Measurements from ENCODE around the gene DMPK. TPM values are rescaled to one million over a fixed set of nuclear protein-coding genes. Genes with fewer than 3 reads are reported as not detected.
A peak's percentile ranks its signal among the peaks of the same experiment; 100 is the strongest.

The DMPK gene
- total RNA-seq, 6 experiments from 2014 or later = 85.5 to 144 (median 102) TPM

DNA sequence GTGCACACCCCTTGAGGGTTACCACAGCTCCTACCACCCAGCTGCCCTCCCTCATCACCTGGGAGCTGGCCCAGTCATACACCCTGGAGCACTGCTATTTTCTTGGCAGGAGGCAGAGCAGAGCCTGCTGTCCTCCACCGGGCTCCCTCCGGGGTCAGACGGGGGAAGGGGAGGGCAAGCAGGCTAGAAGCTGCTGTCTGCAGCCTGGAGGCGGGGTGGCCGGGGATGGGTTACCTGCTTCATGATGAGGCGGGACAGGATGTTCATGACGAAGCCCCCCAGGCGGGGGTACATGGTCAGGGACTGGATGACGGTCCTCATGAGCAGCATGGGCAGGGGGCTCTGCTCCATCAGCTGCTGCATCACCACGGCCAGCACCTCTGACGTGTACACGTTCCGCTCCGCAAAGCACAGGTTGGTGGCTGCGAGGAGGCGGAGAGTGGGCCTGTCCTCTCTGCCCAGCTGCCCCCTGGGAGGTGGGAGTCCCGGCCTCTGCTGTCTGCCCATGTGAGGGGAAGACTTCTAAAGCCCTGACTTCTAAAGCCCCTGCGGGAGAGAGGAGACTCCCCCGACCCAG, 35.5 kb upstream of the DMPK start:
- H3K36me3 Mint-ChIP-seq (ENCODE audit: low read depth) = peaks cover 6% of the 10 kb centered on the region; the same call in 1 of the 2 replicates
- no peaks in the 10 kb centered on the region for H3K9me3 Mint-ChIP-seq
- H3K27me3 Mint-ChIP-seq (ENCODE audit: insufficient read depth) = peaks cover 2% of the 10 kb centered on the region; the same call in 1 of the 2 replicates
- TF ChIP-seq, protein P1, sequence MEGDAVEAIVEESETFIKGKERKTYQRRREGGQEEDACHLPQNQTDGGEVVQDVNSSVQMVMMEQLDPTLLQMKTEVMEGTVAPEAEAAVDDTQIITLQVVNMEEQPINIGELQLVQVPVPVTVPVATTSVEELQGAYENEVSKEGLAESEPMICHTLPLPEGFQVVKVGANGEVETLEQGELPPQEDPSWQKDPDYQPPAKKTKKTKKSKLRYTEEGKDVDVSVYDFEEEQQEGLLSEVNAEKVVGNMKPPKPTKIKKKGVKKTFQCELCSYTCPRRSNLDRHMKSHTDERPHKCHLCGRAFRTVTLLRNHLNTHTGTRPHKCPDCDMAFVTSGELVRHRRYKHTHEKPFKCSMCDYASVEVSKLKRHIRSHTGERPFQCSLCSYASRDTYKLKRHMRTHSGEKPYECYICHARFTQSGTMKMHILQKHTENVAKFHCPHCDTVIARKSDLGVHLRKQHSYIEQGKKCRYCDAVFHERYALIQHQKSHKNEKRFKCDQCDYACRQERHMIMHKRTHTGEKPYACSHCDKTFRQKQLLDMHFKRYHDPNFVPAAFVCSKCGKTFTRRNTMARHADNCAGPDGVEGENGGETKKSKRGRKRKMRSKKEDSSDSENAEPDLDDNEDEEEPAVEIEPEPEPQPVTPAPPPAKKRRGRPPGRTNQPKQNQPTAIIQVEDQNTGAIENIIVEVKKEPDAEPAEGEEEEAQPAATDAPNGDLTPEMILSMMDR (IDR thresholded peaks at IDR 0.05) = no peak
- no peak for DNase-seq
- no peak overlapping the region for H3K4me3 Mint-ChIP-seq
- peaks cover 8% of the 10 kb centered on the region; the same call in 1 of the 2 replicates for H3K4me1 Mint-ChIP-seq (ENCODE audit: low read depth)
- peak overlapping the region; percentile 38; the same call in 1 of the 2 replicates for H3K27ac Mint-ChIP-seq

DNA sequence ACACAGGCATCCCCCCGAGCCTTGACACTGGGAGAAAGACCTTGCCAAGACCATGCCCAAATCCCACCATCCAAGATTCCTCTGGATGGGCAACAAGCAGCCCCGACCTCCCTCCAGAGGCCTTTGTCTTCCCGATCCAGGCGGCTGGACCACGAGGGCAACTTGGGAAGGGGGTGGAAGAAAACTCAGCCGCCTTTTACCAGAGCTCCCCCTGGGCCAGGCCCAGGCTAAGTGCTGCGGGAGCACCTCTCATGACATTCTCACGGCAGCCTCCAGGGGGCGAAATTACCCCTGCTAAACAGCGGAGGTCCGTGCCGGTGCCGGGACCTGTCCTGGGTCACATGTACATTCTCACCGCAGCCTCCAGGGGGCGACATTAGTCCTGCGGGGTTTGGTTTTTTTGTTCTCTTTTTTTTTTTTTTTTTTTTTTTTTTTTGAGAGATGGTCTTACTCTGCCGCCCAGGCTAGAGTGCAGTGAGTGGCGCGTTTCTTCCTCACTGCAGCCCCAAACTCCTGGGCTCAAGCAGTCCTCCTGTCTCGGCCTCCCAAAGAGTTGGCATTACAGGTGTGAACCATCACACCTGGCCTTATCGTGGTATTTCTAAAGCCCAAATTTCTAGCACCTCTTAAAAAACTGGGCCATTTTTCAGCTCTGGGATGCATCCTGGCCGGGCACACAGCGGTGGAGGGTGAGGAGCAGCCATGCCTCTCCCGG, 34.9 kb upstream of the DMPK start:
- Mint-ChIP-seq H3K27ac (peak overlapping the region; percentile 38; the same call in 1 of the 2 replicates), H3K27me3 (ENCODE audit: insufficient read depth) (peaks cover 2% of the 10 kb centered on the region), H3K4me3 (no peak overlapping the region), H3K9me3 (no peaks in the 10 kb centered on the region), H3K36me3 (ENCODE audit: low read depth) (peaks cover 6% of the 10 kb centered on the region; the same call in 1 of the 2 replicates), H3K4me1 (ENCODE audit: low read depth) (peaks cover 8% of the 10 kb centered on the region; the same call in 1 of the 2 replicates)
- peak; percentile 91 for DNase-seq
- TF ChIP-seq, protein P1 (IDR thresholded peaks at IDR 0.05) = peak; percentile 99

DNA sequence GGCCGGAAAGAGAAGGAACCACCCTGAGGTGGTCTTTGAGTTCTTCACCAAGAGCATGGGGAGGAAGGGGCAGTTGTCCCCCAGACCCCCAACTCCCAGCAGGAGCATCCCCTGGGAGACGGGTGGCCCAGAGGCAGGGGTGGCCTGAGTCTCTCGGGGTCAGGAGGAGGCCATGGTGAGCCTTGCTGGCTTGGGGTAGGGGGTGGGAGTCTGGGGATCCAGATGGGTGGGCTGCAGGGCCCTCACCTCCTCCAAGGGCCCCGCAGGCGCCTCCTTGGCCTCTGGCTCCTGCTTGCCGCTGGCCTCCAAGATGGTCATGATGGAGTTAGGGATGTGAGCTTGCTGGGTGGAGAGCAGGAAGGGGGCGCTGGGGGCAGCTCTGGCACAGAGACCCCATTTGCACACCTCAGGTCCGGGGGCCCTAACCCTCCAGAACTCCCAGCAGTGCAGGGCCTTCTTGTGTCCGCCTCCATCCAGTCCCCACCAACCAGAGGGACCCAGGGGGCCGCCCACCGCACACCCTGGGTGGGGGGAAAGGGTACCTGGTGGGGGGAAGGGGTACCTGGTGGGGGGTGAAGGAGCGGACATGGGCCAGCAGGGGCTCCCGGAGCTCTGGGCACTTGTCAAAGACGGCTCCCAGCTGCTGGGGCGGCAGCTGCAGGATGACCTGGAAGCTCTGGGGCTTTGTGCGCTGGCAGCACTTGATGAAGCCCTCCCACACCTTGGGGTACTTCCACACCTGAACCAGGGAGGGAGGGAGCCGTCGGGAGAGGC, 34.1 kb upstream of the DMPK start:
- DNase-seq = no peak
- H3K27me3 Mint-ChIP-seq (ENCODE audit: insufficient read depth) = peaks cover 2% of the 10 kb centered on the region
- H3K36me3 Mint-ChIP-seq (ENCODE audit: low read depth) = peaks cover 6% of the 10 kb centered on the region; the same call in 1 of the 2 replicates
- no peak overlapping the region for H3K4me3 Mint-ChIP-seq
- TF ChIP-seq, protein P1 (IDR thresholded peaks at IDR 0.05) = no peak
- no peak overlapping the region for H3K27ac Mint-ChIP-seq
- H3K9me3 Mint-ChIP-seq = no peaks in the 10 kb centered on the region
- peaks cover 8% of the 10 kb centered on the region; the same call in 1 of the 2 replicates for H3K4me1 Mint-ChIP-seq (ENCODE audit: low read depth)

DNA sequence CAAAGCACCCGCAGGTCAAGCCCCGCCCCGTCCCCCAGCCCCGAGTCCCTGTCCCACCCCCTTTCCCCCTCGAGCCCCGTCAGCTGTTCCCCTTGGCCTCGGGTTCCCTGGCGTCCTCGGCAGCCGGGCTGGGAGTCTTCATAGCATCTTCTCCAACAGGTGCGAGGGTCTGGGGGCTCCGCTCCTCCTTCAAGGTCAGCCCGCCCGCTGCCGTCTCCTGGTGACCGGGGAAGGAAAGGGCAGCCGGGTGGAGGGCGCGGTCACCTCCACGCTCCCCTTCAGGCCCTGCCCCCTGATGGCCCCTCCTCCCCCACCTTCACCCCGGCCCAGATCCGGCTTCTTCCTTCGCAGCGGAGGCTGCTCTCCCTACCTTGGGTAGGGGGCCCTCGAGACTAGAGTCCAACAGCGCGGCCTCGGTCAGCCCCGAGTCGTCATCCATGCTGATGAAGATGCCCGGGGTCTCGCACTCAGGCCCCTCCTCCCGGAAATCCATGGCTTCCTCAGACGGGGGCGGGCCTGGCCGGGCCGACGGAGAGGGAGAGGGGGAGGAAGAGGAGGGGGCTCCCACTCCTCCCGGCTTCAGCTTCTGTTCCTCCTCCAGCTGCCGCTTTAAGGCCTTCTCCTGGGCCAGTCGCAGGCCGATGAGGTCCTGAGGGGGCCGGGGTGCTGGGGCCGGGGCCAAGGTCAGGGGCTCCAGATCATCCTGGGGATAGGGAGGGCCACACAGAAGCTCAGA, 33.4 kb upstream of the DMPK start:
- Mint-ChIP-seq H3K4me1 (ENCODE audit: low read depth) (peaks cover 9% of the 10 kb centered on the region), H3K27ac (no peak overlapping the region), H3K27me3 (ENCODE audit: insufficient read depth) (peaks cover 3% of the 10 kb centered on the region), H3K36me3 (ENCODE audit: low read depth) (peaks cover 6% of the 10 kb centered on the region; the same call in 1 of the 2 replicates), H3K9me3 (no peaks in the 10 kb centered on the region), H3K4me3 (no peak overlapping the region)
- TF ChIP-seq, protein P1 (IDR thresholded peaks at IDR 0.05) = no peak
- no peak for DNase-seq

Measured in HFFc6 (cell line).